CMK (cell line): ENCODE data around the gene HIKESHI.

Experiments used
- DNase-seq: peaks from one replicate; pipeline ENCODE4 v3.0.0-alpha.2; 2010; ENCODE audit warnings: low read depth

The HIKESHI gene

GRCh38 chr11:86374586-86374985 lies 72.5 kb downstream of the HIKESHI start, which contains the start of gene CCDC81:
TSS of gene CCDC81 (plus strand) at chr11:86374887. CDS start at chr11:86375164, 277 bp downstream.
- DNase-seq, result no peak

DNA sequence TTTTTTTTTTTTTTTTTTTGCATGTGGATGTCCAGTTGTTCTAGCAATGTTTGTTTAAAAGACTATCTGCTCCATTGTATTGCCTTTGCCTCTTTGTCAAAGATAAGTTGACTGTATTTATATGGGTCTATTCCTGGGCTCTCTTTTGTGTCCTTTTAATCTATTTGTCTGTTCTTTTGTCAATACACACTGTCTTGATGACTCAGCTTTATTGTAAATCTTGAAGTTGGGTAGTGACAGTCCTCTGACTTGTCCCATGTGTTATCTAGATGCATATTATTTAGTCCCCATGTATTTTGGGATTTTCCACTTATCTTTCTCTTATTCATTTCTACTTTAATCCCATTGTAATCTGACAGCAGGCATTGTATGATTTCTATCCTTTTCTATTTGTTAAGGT lies 75.9 kb downstream of the HIKESHI start:
- no peak for DNase-seq

DNA sequence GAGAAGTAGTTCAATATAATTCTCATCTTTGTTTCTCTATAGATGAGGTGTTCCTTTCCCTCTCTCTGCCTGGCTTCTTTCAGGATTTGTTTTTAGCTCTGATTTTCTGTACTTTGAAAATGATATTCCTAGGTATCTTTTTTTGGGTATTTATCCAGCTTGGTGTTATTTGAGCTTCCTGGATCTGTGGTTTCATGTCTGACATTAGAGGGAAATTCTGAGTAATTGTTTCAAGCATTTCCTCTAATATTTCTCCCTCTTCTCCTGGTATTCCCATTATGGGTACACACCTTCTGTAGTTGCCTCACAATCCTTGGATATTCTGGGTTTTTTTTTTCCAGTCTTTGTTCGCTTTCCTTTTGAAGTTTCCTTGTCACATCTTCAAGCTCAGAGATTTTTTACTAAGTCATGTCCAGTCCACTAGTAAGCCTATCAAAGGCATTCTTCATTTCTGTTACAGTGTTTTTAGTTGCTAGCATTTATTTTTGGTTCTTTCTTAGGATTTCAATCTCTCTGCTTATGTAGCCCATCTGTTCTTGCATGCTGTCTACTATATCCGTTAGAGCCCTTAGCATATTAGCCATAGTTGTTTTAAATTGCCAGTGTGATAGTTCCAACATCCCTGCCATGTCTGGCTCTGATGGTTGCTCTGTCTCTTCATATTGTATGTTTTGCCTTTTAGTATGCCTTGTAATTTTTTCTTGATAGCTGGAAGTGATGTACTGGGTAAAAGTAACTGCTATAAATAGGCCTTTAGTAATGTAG lies 78.4 kb downstream of the HIKESHI start:
- no peak for DNase-seq

- DNase-seq, result no peak
Observed at GRCh38 chr11:86383041-86383955, 81.3 kb downstream of the HIKESHI start.

DNA sequence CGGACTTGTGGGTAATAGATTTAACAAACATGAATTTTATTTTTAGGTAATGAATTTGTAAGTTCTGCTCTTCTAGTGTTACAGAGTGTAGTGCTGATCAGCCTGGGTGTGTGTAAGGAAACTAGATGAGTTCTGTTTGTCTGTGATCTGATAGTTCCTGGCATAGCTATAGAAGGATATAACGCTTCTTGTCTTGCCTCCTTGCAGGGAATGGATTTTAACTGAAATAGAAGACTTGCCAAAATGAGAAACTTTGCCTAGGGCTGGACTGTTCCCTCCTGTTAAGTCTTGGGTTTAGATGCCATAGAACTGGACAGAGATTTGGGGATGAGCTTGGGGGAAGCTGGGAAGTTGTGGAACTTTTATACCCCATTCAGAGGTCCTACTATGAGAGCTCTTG lies 84.2 kb downstream of the HIKESHI start:
- no peak for DNase-seq

DNA sequence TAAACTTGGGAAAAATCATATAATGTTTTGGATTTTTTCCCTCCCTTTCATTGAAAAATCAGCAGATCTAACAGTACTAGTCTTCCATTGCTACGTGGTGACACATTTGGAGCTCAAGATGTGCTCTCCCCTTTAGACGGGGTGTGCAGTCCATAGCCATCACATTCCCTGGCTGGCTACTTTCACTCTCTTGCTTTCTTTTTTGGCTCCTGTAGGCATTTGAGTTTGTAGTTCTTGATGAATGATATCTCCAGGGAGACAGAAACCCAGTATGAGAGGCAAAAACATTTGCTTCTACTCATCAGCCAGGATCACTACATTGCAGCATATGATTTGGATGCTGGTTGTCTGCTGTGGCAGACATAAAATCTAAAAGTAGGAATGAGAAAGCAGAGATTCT lies 84.7 kb downstream of the HIKESHI start:
- DNase-seq, result no peak

DNA sequence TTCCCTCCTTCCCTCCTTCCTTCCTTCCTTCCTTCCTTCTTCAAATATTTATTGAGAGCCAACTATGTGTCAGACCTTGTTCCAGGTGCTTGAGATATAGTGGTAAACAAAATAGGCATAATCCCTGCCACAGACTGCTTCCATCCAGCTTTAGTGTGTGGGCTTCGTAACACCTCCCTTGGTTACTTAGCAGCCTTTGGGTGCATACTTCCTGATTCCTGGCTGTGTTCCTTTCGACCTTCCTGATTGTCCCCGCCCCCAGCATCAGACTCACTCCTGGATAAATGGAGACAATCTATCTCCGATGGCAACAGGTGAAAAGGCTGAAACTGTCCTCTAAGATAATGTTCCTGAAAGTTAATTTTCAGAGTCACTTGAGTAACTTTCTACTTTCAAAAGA lies 86.2 kb downstream of the HIKESHI start:
- DNase-seq, result no peak

DNA sequence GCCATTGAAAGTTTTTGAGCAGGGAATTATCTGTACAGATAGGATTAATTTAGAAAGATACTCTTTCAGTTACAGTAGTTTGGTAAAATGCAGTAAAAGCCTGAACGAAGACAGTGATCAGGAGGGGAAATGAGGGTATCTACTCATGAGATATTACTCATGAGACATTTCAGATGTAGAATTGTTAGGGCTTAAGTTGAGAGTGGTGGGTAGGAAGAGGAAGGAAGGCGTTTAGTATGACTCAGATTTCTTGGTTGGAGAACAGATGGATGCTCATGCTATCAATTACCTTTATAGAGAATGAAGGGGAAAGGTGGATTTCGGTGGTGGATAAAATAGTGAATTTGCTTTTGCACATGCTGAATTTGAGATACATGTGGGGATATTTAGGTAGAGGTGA lies 88.4 kb downstream of the HIKESHI start:
- DNase-seq, result no peak

- no peak for DNase-seq
Observed at GRCh38 chr11:86395061-86395551, 93.1 kb downstream of the HIKESHI start.
